Muscle layer of colon (tissue), 2 donors: ENCODE measurements around the gene MYO1D.

Experiments
- H3K27ac ChIP-seq: one replicate; pipeline ENCODE4 v1.7.0; 2013; ENCODE audit warnings: low read depth, mild to moderate bottlenecking, low read length, moderate library complexity
- H3K27me3 ChIP-seq, 2 donors: one replicate each; pipeline ENCODE4 v1.7.0; 2013; ENCODE audit warnings: low read length in 2 of 2, mild to moderate bottlenecking in 2 of 2; ENCODE audit not compliant: insufficient read depth in 2 of 2, control insufficient read depth in 1 of 2
- H3K36me3 ChIP-seq: one replicate; pipeline ENCODE4 v1.7.0; 2013; ENCODE audit warnings: mild to moderate bottlenecking, low read length; ENCODE audit not compliant: insufficient read depth
- H3K4me1 ChIP-seq: one replicate; pipeline ENCODE4 v1.7.0; 2013; ENCODE audit warnings: mild to moderate bottlenecking, low read length; ENCODE audit not compliant: insufficient read depth
- H3K4me3 ChIP-seq, 2 donors: one replicate each; pipeline ENCODE4 v1.7.0; 2013; ENCODE audit warnings: low read length in 2 of 2, low read depth in 1 of 2, mild to moderate bottlenecking in 1 of 2, moderate library complexity in 1 of 2
- H3K9ac ChIP-seq: one replicate; pipeline ENCODE4 v1.7.0; 2013; ENCODE audit warnings: low read length
- H3K9me3 ChIP-seq: one replicate; pipeline ENCODE4 v1.7.0; 2013; ENCODE audit warnings: mild to moderate bottlenecking, low read length
- donor health status: abdominal sarcoma.
- donor health status: Adenocarcinoma of cecum.

The MYO1D gene

GRCh38 chr17:32810690-32811089 lies 66.2 kb downstream of the MYO1D start:
- Histone ChIP-seq H3K27me3 (no peaks in the 10 kb centered on the region), H3K36me3 (no peaks in the 10 kb centered on the region), H3K27ac (no peak overlapping the region), H3K4me1 (no peaks in the 10 kb centered on the region), H3K9ac (no peak overlapping the region), H3K9me3 (no peaks in the 10 kb centered on the region), H3K4me3 (no peak overlapping the region)

GRCh38 chr17:32807577-32807976 lies 69.3 kb downstream of the MYO1D start:
- Histone ChIP-seq H3K27ac (no peak overlapping the region), H3K36me3 (no peaks in the 10 kb centered on the region), H3K9me3 (no peaks in the 10 kb centered on the region), H3K4me3 (no peak overlapping the region), H3K27me3 (no peaks in the 10 kb centered on the region), H3K9ac (no peak overlapping the region), H3K4me1 (no peaks in the 10 kb centered on the region)

GRCh38 chr17:32806646-32807045 lies 70.3 kb downstream of the MYO1D start:
- H3K27ac ChIP-seq: no peak overlapping the region
- no peak overlapping the region for H3K9ac ChIP-seq

GRCh38 chr17:32805029-32805976 lies 71.6 kb downstream of the MYO1D start:
- Histone ChIP-seq H3K4me3 (no peak overlapping the region), H3K9me3 (no peaks in the 10 kb centered on the region), H3K36me3 (no peaks in the 10 kb centered on the region), H3K4me1 (no peaks in the 10 kb centered on the region), H3K27me3 (no peaks in the 10 kb centered on the region), H3K27ac (no peak overlapping the region), H3K9ac (no peak overlapping the region)

More at GRCh38 chr17:32806646-32807045, 70.3 kb downstream of the MYO1D start:
- Histone ChIP-seq H3K9me3 (no peaks in the 10 kb centered on the region), H3K36me3 (no peaks in the 10 kb centered on the region), H3K4me1 (no peaks in the 10 kb centered on the region), H3K27me3 (no peaks in the 10 kb centered on the region), H3K4me3 (no peak overlapping the region)

GRCh38 chr17:32803544-32803943 lies 73.4 kb downstream of the MYO1D start:
- no peaks in the 10 kb centered on the region for H3K27me3 ChIP-seq
- H3K36me3 ChIP-seq: no peaks in the 10 kb centered on the region
- H3K4me1 ChIP-seq: no peaks in the 10 kb centered on the region
- no peak overlapping the region for H3K9ac ChIP-seq
- H3K27ac ChIP-seq: no peak overlapping the region
- H3K4me3 ChIP-seq: no peak overlapping the region
- H3K9me3 ChIP-seq: no peaks in the 10 kb centered on the region

- Histone ChIP-seq H3K4me3 (no peak overlapping the region), H3K27ac (no peak overlapping the region), H3K36me3 (no peaks in the 10 kb centered on the region), H3K4me1 (no peaks in the 10 kb centered on the region), H3K9me3 (no peaks in the 10 kb centered on the region), H3K9ac (no peak overlapping the region), H3K27me3 (no peaks in the 10 kb centered on the region)
Measured at GRCh38 chr17:32802306-32802705, 74.6 kb downstream of the MYO1D start.

- H3K27me3 ChIP-seq: no peaks in the 10 kb centered on the region
- H3K4me3 ChIP-seq: no peak overlapping the region
- H3K9me3 ChIP-seq: no peaks in the 10 kb centered on the region
- no peaks in the 10 kb centered on the region for H3K36me3 ChIP-seq
- no peaks in the 10 kb centered on the region for H3K4me1 ChIP-seq
- no peak overlapping the region for H3K27ac ChIP-seq
- no peak overlapping the region for H3K9ac ChIP-seq
Measured at GRCh38 chr17:32801641-32802040, 75.3 kb downstream of the MYO1D start.

- no peaks in the 10 kb centered on the region for H3K27me3 ChIP-seq
- no peak overlapping the region for H3K4me3 ChIP-seq
- no peak overlapping the region for H3K9ac ChIP-seq
- H3K4me1 ChIP-seq: no peaks in the 10 kb centered on the region
- no peaks in the 10 kb centered on the region for H3K36me3 ChIP-seq
- no peaks in the 10 kb centered on the region for H3K9me3 ChIP-seq
- H3K27ac ChIP-seq: no peak overlapping the region
Measured at GRCh38 chr17:32801193-32801592, 75.7 kb downstream of the MYO1D start.

- Histone ChIP-seq H3K4me3 (no peak overlapping the region), H3K4me1 (no peaks in the 10 kb centered on the region), H3K27me3 (no peaks in the 10 kb centered on the region), H3K9ac (no peak overlapping the region), H3K27ac (no peak overlapping the region), H3K9me3 (no peaks in the 10 kb centered on the region), H3K36me3 (no peaks in the 10 kb centered on the region)
Measured at GRCh38 chr17:32798938-32799337, 78.0 kb downstream of the MYO1D start.

GRCh38 chr17:32795339-32795979 lies 81.5 kb downstream of the MYO1D start:
- no peak overlapping the region for H3K27ac ChIP-seq
- H3K9me3 ChIP-seq: no peaks in the 10 kb centered on the region
- no peak overlapping the region for H3K4me3 ChIP-seq
- no peaks in the 10 kb centered on the region for H3K36me3 ChIP-seq
- no peaks in the 10 kb centered on the region for H3K4me1 ChIP-seq
- H3K9ac ChIP-seq: no peak overlapping the region
- no peaks in the 10 kb centered on the region for H3K27me3 ChIP-seq

- Histone ChIP-seq H3K9ac (no peak overlapping the region), H3K36me3 (no peaks in the 10 kb centered on the region), H3K4me3 (no peak overlapping the region), H3K27me3 (no peaks in the 10 kb centered on the region), H3K9me3 (no peaks in the 10 kb centered on the region), H3K27ac (no peak overlapping the region), H3K4me1 (no peaks in the 10 kb centered on the region)
Measured at GRCh38 chr17:32794533-32795246, 82.2 kb downstream of the MYO1D start.
